ENCODE data around the gene SYNPR. TPM values are rescaled to one million over a fixed set of nuclear protein-coding genes. Genes with fewer than 3 reads are reported as not detected.

Gene SYNPR
- total RNA-seq, 1 experiment from 2014 or later, result 0.17 TPM

DNA sequence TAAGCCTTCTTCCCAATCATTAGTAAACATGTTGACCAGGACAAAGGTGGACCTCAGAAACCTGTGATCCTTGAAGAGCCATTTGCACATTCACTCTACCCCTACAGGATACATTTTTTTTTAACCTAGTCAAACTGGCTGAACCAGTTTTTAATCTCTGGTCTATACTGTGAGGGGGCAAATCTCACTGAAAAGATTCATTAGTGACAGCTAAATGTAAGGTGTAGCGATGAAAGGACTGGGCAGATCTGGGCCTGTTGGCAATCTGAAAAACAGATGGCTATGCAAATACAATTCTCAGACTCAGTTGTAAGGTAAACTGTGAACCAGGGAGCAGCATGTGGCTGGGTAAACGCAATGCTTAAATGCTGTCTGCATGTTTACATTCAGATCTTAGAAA is 298.7 kb downstream of the SYNPR start:
- Histone ChIP-seq H2BK15ac (ENCODE audit: low read depth, low read length) (no peak overlapping the region), H3K27me3 (ENCODE audit: insufficient read depth, low read length) (no peaks in the 10 kb centered on the region), H3K4me1 (ENCODE audit: insufficient read depth, low read length) (peaks cover 5% of the 10 kb centered on the region; the same call in 1 of the 2 replicates), H3T11ph (ENCODE audit: low read length) (no peak overlapping the region), H3K27ac (ENCODE audit: insufficient read length, low read depth, low read length) (no peak overlapping the region), H3K9ac (ENCODE audit: extremely low read depth, insufficient read length, low read length) (no peak overlapping the region), H4K20me1 (ENCODE audit: control insufficient read depth, insufficient read depth, insufficient read length) (no peaks in the 10 kb centered on the region), H3K23me2 (ENCODE audit: insufficient read length, low read depth, low read length, poor library complexity, severe bottlenecking) (no peaks in the 10 kb centered on the region), H3K18ac (ENCODE audit: insufficient read length, low read depth, low read length) (no peak overlapping the region), H3K4ac (ENCODE audit: low read depth, low read length) (no peak overlapping the region), H3K14ac (ENCODE audit: insufficient read depth, low read length) (no peak overlapping the region), H2AK5ac (ENCODE audit: insufficient read length, low read length) (no peak overlapping the region), H2BK5ac (ENCODE audit: insufficient read length, low read length) (no peak overlapping the region), H2BK20ac (ENCODE audit: low read depth, low read length, poor library complexity, severe bottlenecking) (no peak overlapping the region), H2BK120ac (ENCODE audit: low read depth, low read length, poor library complexity, severe bottlenecking) (no peak overlapping the region), H3K4me2 (ENCODE audit: insufficient read depth, insufficient read length, low read length) (peak overlapping the region; percentile 38), H3K79me1 (ENCODE audit: insufficient read depth, low read depth, low read length, poor library complexity, severe bottlenecking) (no peaks in the 10 kb centered on the region), H3K56ac (ENCODE audit: insufficient read length, low read depth, low read length) (no peak overlapping the region), H4K91ac (ENCODE audit: insufficient read length, low read depth, low read length) (no peak overlapping the region), H3K23ac (ENCODE audit: insufficient read length, low read depth, low read length) (no peak overlapping the region), H3K9me3 (ENCODE audit: control insufficient read depth, low read depth, low read length) (no peaks in the 10 kb centered on the region), H2BK12ac (ENCODE audit: insufficient read length, low read depth, low read length) (no peak overlapping the region), H3K79me2 (ENCODE audit: insufficient read depth, low read length) (no peaks in the 10 kb centered on the region), H4K8ac (replicated peaks; ENCODE audit: insufficient read length, low read depth, low read length) (no peak overlapping the region), H4K5ac (ENCODE audit: insufficient read length, low read depth, low read length) (no peak overlapping the region), H2AFZ (ENCODE audit: low read length) (no peak overlapping the region)
- Mint-ChIP-seq H3K4me1 (peaks cover 56 to 58% of the 10 kb centered on the region in 2 experiments), H3K27ac (peak overlapping the region in 1 of 3 experiments; percentile 63; a peak in 2 of 7 replicates), H3K36me3 (ENCODE audit: insufficient read depth in 1 of 3, low read depth in 3 of 3) (no peaks in the 10 kb centered on the region), H3K9me3 (no peaks in the 10 kb centered on the region), H3K4me3 (no peak overlapping the region), H3K27me3 (ENCODE audit: low read depth) (no peaks in the 10 kb centered on the region)
- DNase-seq, result no peak
- TF ChIP-seq, protein P1, sequence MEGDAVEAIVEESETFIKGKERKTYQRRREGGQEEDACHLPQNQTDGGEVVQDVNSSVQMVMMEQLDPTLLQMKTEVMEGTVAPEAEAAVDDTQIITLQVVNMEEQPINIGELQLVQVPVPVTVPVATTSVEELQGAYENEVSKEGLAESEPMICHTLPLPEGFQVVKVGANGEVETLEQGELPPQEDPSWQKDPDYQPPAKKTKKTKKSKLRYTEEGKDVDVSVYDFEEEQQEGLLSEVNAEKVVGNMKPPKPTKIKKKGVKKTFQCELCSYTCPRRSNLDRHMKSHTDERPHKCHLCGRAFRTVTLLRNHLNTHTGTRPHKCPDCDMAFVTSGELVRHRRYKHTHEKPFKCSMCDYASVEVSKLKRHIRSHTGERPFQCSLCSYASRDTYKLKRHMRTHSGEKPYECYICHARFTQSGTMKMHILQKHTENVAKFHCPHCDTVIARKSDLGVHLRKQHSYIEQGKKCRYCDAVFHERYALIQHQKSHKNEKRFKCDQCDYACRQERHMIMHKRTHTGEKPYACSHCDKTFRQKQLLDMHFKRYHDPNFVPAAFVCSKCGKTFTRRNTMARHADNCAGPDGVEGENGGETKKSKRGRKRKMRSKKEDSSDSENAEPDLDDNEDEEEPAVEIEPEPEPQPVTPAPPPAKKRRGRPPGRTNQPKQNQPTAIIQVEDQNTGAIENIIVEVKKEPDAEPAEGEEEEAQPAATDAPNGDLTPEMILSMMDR (conservative IDR thresholded peaks at IDR 0.05), result no peak
- no CpG with 5 or more reads among the region's 2 CpGs for WGBS (ENCODE audit: extremely low coverage, insufficient read length, low lambda C conversion rate)

Data from H9 (cell line).